ENCODE data around the gene GDPD1. TPM values are rescaled to one million over a fixed set of nuclear protein-coding genes. Genes with fewer than 3 reads are reported as not detected.

GDPD1 gene
- total and polyA plus RNA-seq, 9 of the 15 experiments (the other 6 are each of a cell fraction or from before 2014, with no cell fraction given), result 5.7 to 15.2 (median 9.3) TPM

DNA sequence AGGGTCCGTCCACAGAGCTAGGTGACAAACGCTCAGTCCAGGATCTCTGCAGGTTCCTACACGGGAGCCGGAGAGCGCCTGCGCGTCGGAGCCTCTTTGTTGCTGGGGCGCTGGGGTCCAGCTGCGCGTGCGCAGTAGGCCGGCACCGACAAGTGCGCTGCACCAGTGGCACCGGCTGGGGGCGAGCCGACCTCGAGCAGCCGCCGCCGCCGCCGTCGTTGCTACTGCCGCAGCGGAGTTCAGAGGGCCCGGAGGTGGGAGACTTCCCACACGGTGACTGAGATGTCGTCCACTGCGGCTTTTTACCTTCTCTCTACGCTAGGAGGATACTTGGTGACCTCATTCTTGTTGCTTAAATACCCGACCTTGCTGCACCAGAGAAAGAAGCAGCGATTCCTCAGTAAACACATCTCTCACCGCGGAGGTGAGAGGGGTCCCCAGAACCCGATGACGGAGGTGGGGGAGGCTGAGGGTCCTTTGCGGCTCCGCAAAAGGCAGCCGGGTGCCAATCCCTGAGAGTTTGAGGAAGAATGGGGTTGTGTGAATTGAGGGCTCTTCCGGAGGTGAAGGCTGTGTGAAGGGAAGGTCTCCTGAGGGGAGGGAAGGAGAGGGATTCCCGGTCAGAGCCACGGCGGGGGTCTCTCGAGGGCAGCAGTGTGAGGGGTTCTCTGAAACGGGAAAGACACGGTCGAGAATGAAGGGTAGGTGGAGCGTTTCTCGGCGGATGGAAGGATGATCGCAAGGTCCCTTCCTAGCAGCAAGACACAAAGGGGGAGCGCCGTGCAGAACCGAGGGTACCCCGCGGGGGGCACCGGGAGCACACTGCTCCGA, at the start of gene GDPD1 (continued):
- no peak for TF ChIP-seq MEF2A (IDR thresholded peaks at IDR 0.05; ENCODE audit: control insufficient read depth, low read depth, low read length)
- no peak for TF ChIP-seq RBM39 (optimal IDR thresholded peaks at IDR 0.05; ENCODE audit: low read depth, low read length)
- TF ChIP-seq, protein P1, sequence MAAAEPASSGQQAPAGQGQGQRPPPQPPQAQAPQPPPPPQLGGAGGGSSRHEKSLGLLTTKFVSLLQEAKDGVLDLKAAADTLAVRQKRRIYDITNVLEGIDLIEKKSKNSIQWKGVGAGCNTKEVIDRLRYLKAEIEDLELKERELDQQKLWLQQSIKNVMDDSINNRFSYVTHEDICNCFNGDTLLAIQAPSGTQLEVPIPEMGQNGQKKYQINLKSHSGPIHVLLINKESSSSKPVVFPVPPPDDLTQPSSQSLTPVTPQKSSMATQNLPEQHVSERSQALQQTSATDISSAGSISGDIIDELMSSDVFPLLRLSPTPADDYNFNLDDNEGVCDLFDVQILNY (CRISPR knock-in tag; IDR thresholded peaks at IDR 0.05), result peak; percentile 69; the same call in 1 of the 2 replicates
- TF ChIP-seq, protein P2, sequence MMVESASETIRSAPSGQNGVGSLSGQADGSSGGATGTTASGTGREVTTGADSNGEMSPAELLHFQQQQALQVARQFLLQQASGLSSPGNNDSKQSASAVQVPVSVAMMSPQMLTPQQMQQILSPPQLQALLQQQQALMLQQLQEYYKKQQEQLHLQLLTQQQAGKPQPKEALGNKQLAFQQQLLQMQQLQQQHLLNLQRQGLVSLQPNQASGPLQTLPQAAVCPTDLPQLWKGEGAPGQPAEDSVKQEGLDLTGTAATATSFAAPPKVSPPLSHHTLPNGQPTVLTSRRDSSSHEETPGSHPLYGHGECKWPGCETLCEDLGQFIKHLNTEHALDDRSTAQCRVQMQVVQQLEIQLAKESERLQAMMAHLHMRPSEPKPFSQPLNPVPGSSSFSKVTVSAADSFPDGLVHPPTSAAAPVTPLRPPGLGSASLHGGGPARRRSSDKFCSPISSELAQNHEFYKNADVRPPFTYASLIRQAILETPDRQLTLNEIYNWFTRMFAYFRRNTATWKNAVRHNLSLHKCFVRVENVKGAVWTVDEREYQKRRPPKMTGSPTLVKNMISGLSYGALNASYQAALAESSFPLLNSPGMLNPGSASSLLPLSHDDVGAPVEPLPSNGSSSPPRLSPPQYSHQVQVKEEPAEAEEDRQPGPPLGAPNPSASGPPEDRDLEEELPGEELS (CRISPR knock-in tag; IDR thresholded peaks at IDR 0.05; ENCODE audit: borderline replicate concordance), result no peak
- TF ChIP-seq HMG20B (CRISPR knock-in tag; IDR thresholded peaks at IDR 0.05), result no peak
- no peak for TF ChIP-seq RAD51 (IDR thresholded peaks at IDR 0.05; ENCODE audit: borderline replicate concordance, low read depth)
- TF ChIP-seq, protein P3, sequence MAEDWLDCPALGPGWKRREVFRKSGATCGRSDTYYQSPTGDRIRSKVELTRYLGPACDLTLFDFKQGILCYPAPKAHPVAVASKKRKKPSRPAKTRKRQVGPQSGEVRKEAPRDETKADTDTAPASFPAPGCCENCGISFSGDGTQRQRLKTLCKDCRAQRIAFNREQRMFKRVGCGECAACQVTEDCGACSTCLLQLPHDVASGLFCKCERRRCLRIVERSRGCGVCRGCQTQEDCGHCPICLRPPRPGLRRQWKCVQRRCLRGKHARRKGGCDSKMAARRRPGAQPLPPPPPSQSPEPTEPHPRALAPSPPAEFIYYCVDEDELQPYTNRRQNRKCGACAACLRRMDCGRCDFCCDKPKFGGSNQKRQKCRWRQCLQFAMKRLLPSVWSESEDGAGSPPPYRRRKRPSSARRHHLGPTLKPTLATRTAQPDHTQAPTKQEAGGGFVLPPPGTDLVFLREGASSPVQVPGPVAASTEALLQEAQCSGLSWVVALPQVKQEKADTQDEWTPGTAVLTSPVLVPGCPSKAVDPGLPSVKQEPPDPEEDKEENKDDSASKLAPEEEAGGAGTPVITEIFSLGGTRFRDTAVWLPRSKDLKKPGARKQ (CRISPR knock-in tag; IDR thresholded peaks at IDR 0.05), result no peak
- no peak for TF ChIP-seq GTF2E2 (tag; IDR thresholded peaks at IDR 0.05)
- no peak for TF ChIP-seq ZNF780A (CRISPR knock-in tag; IDR thresholded peaks at IDR 0.05)
- peak; percentile 68 for TF ChIP-seq SMAD4 (CRISPR knock-in tag; conservative IDR thresholded peaks at IDR 0.05)
- TF ChIP-seq HNRNPUL1 (IDR thresholded peaks at IDR 0.05; ENCODE audit: low read length), result no peak
- TF ChIP-seq GABPB1 (CRISPR knock-in tag; IDR thresholded peaks at IDR 0.05), result peak; percentile 62
- TF ChIP-seq, protein P4, sequence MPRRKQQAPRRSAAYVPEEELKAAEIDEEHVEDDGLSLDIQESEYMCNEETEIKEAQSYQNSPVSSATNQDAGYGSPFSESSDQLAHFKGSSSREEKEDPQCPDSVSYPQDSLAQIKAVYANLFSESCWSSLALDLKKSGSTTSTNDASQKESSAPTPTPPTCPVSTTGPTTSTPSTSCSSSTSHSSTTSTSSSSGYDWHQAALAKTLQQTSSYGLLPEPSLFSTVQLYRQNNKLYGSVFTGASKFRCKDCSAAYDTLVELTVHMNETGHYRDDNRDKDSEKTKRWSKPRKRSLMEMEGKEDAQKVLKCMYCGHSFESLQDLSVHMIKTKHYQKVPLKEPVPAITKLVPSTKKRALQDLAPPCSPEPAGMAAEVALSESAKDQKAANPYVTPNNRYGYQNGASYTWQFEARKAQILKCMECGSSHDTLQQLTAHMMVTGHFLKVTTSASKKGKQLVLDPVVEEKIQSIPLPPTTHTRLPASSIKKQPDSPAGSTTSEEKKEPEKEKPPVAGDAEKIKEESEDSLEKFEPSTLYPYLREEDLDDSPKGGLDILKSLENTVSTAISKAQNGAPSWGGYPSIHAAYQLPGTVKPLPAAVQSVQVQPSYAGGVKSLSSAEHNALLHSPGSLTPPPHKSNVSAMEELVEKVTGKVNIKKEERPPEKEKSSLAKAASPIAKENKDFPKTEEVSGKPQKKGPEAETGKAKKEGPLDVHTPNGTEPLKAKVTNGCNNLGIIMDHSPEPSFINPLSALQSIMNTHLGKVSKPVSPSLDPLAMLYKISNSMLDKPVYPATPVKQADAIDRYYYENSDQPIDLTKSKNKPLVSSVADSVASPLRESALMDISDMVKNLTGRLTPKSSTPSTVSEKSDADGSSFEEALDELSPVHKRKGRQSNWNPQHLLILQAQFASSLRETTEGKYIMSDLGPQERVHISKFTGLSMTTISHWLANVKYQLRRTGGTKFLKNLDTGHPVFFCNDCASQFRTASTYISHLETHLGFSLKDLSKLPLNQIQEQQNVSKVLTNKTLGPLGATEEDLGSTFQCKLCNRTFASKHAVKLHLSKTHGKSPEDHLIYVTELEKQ (CRISPR knock-in tag; IDR thresholded peaks at IDR 0.05), result no peak
- TF ChIP-seq CHD1 (IDR thresholded peaks at IDR 0.05; ENCODE audit: low read length), result no peak
- TF ChIP-seq ZNF696 (CRISPR knock-in tag; conservative IDR thresholded peaks at IDR 0.05), result no peak
- TF ChIP-seq BCOR (IDR thresholded peaks at IDR 0.05), result peak; percentile 32; the same call in 1 of the 2 replicates
- TF ChIP-seq RB1 (IDR thresholded peaks at IDR 0.05; ENCODE audit: low read depth), result peak; percentile 89
- TF ChIP-seq FOXJ3 (CRISPR knock-in tag; IDR thresholded peaks at IDR 0.05), result no peak
- TF ChIP-seq MCM3 (IDR thresholded peaks at IDR 0.05), result no peak
- peak; percentile 97 to 98 for TF ChIP-seq NRF1 (conservative IDR thresholded peaks at IDR 0.05 in 1 of 2, IDR thresholded peaks at IDR 0.05 in 1 of 2)
- peak; percentile 26; the same call in 1 of the 2 replicates for TF ChIP-seq BHLHE40 (IDR thresholded peaks at IDR 0.05; ENCODE audit: low read length)

Measured in K562 (cell line).